Omental fat pad (tissue), 4 donors: ENCODE data around the gene GPR61. TPM values are rescaled to one million over a fixed set of nuclear protein-coding genes. Genes with fewer than 3 reads are reported as not detected.

Experiments used
- ATAC-seq: fragments of 150-250 bp; one replicate; pipeline ENCODE4 v1.9.1; 2016; ENCODE audit warnings: mild to moderate bottlenecking, moderate library complexity; ENCODE audit not compliant: low FRiP score
- DNase-seq: peaks from one replicate; pipeline ENCODE4 v3.0.0-alpha.2; 2019; ENCODE audit warnings: low spot score
- total RNA-seq, 4 donors: library from RNA; depleted of rRNA; stranded (reverse); fragments of >200 nt; gene quantifications; one replicate each; pipeline ENCODE4 v1.1.0, GENCODE V29; 2016
- TF ChIP-seq, protein P1 (sequence below), 3 donors: fragments of 450-650 bp; IDR thresholded peaks; one replicate each; pipeline ENCODE4 v1.5.1; 2016 to 2017; ENCODE audit warnings: antibody characterized with exemption in 3 of 3, mild to moderate bottlenecking in 3 of 3, moderate library complexity in 2 of 3

GPR61 gene, protein sequence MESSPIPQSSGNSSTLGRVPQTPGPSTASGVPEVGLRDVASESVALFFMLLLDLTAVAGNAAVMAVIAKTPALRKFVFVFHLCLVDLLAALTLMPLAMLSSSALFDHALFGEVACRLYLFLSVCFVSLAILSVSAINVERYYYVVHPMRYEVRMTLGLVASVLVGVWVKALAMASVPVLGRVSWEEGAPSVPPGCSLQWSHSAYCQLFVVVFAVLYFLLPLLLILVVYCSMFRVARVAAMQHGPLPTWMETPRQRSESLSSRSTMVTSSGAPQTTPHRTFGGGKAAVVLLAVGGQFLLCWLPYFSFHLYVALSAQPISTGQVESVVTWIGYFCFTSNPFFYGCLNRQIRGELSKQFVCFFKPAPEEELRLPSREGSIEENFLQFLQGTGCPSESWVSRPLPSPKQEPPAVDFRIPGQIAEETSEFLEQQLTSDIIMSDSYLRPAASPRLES
- not detected for total RNA-seq

DNA sequence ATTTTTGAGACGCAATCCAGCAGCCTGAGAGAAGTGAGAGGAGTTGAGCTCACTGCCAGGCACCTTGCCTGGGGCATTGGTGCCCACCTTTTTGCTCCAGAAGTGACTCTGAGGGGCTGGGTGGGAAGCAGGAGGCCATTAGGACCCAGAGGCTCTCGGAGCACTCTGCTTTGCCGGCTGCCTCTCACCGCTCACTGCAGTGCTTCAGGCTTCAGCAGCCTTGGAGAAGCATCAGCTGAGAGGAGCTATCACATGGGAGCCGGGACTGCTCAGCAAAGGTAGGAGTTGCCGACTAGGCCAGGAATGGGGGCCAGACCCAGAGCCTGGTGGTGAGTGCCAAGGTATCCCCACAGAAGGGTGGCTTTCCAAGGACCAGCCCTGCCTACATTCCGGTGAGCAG, at the start of gene GPR61:
GPR61 (plus strand) TSS at position 197 of the 400 bp plus-strand sequence. CDS start 3,151 bp downstream, outside the sequence.
- DNase-seq: no peak
- TF ChIP-seq, protein P1, sequence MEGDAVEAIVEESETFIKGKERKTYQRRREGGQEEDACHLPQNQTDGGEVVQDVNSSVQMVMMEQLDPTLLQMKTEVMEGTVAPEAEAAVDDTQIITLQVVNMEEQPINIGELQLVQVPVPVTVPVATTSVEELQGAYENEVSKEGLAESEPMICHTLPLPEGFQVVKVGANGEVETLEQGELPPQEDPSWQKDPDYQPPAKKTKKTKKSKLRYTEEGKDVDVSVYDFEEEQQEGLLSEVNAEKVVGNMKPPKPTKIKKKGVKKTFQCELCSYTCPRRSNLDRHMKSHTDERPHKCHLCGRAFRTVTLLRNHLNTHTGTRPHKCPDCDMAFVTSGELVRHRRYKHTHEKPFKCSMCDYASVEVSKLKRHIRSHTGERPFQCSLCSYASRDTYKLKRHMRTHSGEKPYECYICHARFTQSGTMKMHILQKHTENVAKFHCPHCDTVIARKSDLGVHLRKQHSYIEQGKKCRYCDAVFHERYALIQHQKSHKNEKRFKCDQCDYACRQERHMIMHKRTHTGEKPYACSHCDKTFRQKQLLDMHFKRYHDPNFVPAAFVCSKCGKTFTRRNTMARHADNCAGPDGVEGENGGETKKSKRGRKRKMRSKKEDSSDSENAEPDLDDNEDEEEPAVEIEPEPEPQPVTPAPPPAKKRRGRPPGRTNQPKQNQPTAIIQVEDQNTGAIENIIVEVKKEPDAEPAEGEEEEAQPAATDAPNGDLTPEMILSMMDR (IDR thresholded peaks at IDR 0.05): no peak
- ATAC-seq: no peak

DNA sequence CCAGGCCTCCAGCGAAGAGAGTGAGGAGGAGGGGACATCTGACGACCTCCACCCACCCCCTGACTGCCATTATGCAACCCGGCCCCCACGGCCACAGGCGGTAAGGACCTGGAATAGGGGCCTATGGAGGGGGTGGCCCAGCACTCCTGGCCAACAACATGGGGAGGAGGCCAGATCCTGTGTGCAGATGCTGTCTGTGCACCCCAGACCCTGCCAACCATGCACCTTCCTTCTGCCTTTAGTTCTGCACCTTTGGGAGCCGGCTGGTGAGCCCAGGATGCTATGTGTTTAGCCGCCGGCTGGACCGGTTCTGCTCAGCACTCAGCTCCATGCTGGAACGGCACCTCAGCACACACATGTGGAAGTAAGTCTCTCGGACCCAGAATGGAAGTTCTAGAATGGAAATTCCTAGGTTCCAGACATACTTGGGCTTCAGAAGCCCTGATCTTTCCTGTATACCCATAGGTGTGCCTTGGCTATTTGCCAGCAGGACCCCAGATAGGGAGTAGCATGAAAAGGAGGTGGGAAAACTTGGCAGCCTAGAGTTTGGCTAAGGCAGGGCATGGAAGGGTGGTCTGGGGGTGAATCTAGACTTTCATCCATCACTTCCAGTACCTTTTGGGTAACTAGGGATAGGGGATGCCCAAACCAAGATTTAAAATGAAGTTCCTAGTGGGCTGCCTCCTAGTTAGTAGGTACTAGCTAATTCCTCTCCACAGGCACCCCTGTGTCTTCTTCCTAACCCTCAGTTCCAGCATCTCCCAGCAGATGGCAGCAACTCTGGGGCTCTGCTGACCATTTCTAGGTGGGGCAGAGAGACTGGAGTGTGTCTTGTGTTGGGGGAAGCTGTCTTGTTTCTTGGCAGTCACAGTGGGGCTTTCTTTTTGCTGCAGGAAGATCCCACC, 49.4 kb upstream of the GPR61 start:
- TF ChIP-seq, protein P1 (IDR thresholded peaks at IDR 0.05): no peak
- peak; percentile 68 for DNase-seq
- ATAC-seq: peak; percentile 56

DNA sequence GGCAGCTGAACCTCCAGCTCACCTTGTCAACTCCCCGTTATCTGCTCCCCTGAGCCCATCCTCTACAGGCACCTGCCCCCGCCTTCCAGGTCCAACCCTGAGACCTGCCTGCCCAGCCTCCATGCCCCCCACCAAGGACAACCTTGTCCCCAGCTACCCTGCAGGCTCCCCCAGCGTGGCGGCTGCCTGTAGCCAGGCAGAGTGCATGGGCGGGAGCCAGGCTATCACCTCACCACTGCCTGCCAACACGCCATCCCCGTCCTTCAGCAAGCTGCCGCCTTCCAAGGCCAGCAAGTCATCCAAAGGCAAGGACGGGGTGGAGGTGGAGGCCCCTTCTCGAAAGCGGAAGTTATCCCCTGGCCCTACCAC, 48.8 kb upstream of the GPR61 start:
- ATAC-seq (no peak), DNase-seq (no peak)
- TF ChIP-seq, protein P1 (IDR thresholded peaks at IDR 0.05): no peak

DNA sequence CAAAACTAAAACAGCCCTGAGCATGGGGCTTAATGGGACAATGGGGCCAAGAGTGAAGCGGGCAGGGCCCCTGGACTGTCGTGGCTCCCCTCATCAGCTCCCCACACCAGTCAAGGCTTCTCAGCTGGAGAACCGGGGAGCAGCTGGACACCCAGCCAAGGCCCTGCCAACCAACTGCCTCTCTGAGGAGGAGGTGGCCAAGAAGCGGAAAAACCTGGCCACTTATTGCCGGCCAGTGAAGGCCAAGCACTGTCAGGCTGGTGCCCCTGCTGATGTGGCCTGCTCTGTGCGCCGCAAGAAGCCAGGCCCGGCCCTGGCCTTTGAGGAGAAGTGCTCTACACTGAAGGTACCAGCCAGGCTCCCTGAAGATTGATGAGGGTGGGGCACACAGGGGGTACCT, 48.3 kb upstream of the GPR61 start:
- no peak for DNase-seq
- TF ChIP-seq, protein P1 (IDR thresholded peaks at IDR 0.05): no peak
- no peak for ATAC-seq

DNA sequence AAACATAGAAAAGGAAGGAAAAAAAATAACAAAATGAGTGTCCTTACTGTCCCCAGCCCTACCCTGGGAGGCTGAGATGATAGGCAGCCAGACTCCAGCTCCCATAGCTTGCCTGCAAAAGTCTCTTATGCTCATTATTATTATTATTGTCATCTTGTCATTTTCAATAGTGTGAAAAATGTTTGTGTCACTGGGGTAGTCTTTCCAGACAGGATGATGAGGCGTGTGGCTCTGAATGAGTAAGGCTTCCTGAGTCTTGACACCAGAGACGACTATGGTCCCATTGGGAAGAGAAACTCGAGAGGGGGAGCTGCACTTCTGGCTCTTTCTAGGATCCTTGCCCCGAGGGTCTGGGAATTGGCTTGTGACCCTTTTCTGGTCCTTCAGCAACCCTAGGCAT, 46.9 kb upstream of the GPR61 start:
- ATAC-seq: no peak
- DNase-seq: no peak
- TF ChIP-seq, protein P1 (IDR thresholded peaks at IDR 0.05): no peak

DNA sequence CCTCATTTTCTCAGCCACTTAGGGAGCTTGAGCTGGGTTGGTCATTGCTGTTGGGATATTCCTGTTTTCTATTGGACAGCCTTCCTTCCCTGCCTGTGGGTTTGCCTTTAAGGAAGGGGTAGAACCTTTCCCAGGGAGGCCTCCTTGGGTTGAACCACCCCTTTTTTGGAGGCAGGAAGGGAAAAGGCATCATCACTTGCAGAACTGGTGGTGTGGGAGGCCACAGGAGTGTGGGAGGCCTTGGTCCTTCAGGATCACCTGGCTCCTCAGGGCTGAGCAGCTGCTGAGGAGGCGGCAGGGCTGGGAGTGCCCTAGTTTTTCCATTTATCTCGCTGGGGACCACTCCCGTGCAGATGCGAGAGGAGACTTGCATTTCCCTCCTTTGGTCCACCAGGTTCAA, 46.4 kb upstream of the GPR61 start:
- ATAC-seq (no peak), DNase-seq (no peak)
- TF ChIP-seq, protein P1 (IDR thresholded peaks at IDR 0.05): no peak
